ENCODE data around the gene PHLDA3.

PHLDA3 gene

GRCh38 chr1:201429736-201430501, 39.1 kb downstream of the PHLDA3 start:
- no peak for DNase-seq (ENCODE audit: low read depth in 2 of 2)

GRCh38 chr1:201427963-201428362, 41.0 kb downstream of the PHLDA3 start:
- DNase-seq (ENCODE audit: low read depth in 2 of 2), result no peak

DNA sequence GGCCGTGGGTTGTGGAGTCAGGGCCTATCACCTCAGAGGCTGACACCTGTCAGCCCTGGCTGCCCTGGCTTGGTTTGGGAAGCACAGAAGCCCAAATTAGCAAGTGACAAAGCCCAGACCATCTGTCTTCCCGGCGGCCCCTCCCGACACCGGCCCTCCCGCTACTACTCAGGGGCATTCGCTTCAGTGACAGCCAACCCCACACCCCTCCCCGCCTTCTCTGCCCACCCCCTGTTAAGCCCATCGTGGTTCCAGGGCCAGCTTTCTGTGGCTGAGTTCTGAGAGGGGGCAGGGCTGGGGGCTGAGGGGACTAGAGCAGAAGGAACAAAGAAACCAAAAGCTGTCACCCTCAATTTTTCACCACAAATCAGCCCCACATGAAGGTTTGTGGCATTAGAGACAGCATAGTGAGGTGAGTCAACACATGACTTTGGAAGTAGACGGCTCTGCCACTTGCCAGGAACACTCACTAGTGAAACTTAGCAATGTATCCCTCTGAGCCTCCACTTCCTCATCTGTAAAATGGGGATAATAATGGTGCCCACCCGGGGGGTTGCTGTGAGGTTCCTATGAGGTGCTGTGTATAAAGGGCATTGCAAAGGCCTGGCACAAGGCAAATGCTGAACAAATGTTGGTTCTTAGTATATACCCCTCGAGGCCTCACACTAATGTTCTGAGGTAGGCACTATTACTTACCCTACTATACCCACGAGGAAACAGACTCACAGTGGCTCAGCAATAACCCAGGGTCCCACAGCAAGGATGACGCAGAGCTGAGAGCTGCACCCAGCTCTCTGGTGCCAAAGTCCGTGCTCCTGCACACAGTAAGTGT, 42.3 kb downstream of the PHLDA3 start:
- no peak for DNase-seq (ENCODE audit: low read depth in 2 of 2)

GRCh38 chr1:201424146-201424545, 44.8 kb downstream of the PHLDA3 start:
- no peak for DNase-seq (ENCODE audit: low read depth in 2 of 2)

- DNase-seq (ENCODE audit: low read depth in 2 of 2), result no peak
These were observed 45.3 kb downstream of the PHLDA3 start for GRCh38 chr1:201423655-201424054.

DNA sequence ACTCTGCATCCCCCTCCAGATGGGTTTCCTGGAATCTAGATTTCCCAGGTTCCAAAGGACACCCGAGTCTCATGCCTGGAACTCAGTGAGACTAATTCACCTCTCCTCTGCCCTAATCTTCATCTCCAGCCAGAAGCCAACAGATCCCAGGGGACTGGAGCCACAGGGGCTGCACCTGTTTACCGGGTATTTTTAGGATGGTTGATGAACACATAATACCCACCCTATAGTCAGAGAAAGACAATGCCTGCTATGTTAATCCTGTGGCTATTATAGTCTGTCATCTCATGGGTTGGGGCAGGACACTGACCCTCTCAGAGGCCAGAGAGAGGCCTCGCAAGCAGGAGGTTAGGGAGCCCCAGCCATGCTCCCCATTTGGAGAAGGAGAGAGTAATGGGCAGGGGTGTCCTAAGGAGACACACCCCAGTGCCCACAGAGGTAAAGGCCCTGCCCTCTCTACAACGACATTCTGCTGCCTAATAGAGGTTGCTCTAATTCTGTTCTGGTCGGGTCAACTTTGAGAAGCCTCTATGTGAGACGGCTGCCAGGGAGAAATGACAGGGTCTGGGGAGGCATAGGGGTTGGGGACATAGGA, 46.5 kb downstream of the PHLDA3 start:
- no peak for DNase-seq (ENCODE audit: low read depth in 2 of 2)

DNA sequence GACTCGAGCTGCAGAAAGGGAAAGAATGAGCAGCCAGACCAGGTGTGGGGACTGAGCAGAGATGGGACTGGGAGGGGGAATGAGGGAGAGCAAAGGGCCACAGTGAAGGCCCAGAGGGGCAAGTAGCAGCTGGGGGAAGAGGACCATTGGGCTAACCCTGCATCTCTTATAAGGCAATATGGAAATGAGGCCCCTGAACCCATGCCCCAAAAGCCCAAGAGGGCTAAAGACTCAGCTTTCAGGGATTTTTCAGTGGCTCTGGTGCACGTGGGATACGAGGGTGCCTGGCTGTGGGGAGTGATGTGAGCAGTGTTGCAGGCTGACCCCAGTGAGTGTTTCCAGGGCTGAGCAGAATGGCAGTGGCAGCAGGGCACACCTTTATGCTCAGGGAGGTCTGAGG, 47.0 kb downstream of the PHLDA3 start:
- DNase-seq (ENCODE audit: low read depth in 2 of 2), result no peak

DNA sequence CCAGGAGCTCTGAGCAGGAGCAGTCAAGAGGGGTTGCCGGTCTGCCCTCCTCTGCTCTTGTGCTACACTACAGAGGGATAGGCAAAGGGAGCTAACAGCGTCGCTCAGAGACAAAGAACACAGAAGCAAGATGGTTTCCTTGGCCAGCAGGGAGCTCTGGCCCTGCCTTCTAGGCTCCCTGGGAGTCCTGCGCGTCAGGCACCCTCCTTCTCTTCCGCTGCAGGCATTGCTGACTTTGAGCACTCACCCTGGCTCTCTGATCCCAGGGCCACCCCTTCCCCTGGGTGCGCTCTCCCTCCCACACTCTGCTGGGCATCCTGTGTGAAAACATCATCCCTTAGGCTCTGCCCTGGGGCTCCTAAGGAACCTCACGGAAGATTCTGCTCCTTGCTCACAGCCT, 47.9 kb downstream of the PHLDA3 start:
- DNase-seq (ENCODE audit: low read depth in 2 of 2), result no peak

GRCh38 chr1:201420608-201421002, 48.4 kb downstream of the PHLDA3 start:
- no peak for DNase-seq (ENCODE audit: low read depth in 2 of 2)

DNA sequence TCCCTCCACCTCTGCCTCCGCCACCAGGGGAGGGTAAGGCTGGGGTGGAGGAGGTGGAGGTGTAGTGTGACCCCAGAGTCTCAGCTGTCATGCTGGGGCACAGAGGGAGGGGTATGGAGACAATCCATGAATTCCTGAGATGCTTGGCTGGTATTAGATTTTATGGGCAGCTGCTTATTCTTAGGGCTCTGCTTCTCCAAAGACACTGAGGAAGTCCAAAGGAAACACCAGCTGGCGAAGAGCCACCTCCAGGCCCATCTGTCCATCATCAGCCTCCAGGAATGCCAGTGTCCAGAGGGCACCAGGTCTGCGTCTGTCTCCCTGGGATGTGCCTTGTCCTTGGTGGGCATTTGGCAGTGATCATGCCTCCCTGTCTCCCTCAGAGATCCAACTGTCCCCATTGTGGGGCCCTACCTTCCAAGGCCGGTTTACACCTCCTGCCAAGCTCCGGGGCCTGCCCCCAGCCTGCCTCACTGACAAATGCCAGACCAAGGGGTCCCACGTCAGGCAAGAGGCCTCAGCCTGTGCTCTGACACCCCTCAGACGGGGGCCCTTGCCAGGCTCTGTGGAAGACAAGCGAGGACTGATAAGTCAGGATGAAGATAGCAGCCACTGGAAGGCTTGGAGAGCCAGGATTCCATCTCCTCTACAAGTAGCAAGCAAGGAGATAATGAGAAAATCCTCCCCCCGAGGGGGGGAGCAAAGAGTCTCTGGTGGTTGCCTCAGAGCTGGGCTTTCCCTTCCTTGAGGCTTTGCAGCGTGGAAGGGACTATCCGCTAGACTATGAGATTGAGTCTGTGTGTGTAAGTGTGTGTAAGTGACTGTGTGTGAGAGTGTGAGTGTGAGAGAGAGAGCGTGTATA, 49.0 kb downstream of the PHLDA3 start:
- no peak for DNase-seq (ENCODE audit: low read depth in 2 of 2)

GRCh38 chr1:201419256-201419655, 49.7 kb downstream of the PHLDA3 start:
- DNase-seq (ENCODE audit: low read depth in 2 of 2), result no peak

DNA sequence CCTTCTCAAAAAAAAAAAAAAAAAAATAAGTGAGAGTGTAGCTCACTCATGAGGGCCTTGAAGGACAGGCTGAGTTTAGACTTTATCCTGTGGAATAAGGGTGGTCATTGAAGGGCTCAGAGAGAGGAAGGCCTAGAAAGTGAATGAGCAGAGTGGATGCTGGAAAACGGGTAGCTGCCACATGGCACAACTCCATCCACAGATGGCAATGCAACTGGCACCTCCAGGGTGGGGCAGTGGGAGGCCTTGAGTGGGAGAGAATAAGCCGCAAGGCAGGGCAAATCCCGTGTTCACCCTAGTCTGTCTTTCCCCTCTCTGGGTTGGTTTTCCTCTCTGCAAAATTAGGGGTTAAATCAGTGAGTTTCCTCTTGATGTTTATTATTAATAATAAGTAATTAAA, 50.5 kb downstream of the PHLDA3 start:
- no peak for DNase-seq (ENCODE audit: low read depth in 2 of 2)

Data from stimulated activated CD8-positive, alpha-beta memory T cell treated with anti-CD3 and anti-CD28 coated beads, Interleukin-7, amount 100 ng/mL, for 4 hours (primary cell).